ENCODE measurements around the gene LRTM2.

The LRTM2 gene

GRCh38 chr12:1864867-1865266 lies 44.5 kb downstream of the LRTM2 start:
- DNase-seq (ENCODE audit: low read depth), result no peak

GRCh38 chr12:1865284-1865866 lies 45.0 kb downstream of the LRTM2 start:
- peak; percentile 9 for DNase-seq (ENCODE audit: low read depth)

GRCh38 chr12:1869145-1869544 lies 48.8 kb downstream of the LRTM2 start:
- no peak for DNase-seq (ENCODE audit: low read depth)

GRCh38 chr12:1870086-1870485 lies 49.7 kb downstream of the LRTM2 start:
- DNase-seq (ENCODE audit: low read depth), result no peak

GRCh38 chr12:1870998-1871917 lies 50.9 kb downstream of the LRTM2 start:
- DNase-seq (ENCODE audit: low read depth), result no peak

- DNase-seq (ENCODE audit: low read depth), result no peak
These were observed 51.6 kb downstream of the LRTM2 start for GRCh38 chr12:1872001-1872400.

- DNase-seq (ENCODE audit: low read depth), result no peak
These were observed 52.1 kb downstream of the LRTM2 start for GRCh38 chr12:1872448-1872847.

GRCh38 chr12:1873531-1874510 lies 53.5 kb downstream of the LRTM2 start:
- DNase-seq (ENCODE audit: low read depth), result no peak

- DNase-seq (ENCODE audit: low read depth), result no peak
These were observed 55.2 kb downstream of the LRTM2 start for GRCh38 chr12:1875608-1876007.

- DNase-seq (ENCODE audit: low read depth), result no peak
These were observed 55.7 kb downstream of the LRTM2 start for GRCh38 chr12:1876086-1876485.

- no peak for DNase-seq (ENCODE audit: low read depth)
These were observed 57.0 kb downstream of the LRTM2 start for GRCh38 chr12:1877169-1877878.

- no peak for DNase-seq (ENCODE audit: low read depth)
These were observed 57.8 kb downstream of the LRTM2 start for GRCh38 chr12:1878214-1878613.

GRCh38 chr12:1878695-1879094 lies 58.3 kb downstream of the LRTM2 start:
- DNase-seq (ENCODE audit: low read depth), result no peak

- no peak for DNase-seq (ENCODE audit: low read depth)
These were observed 59.3 kb downstream of the LRTM2 start for GRCh38 chr12:1879633-1880032.

- no peak for DNase-seq (ENCODE audit: low read depth)
These were observed 59.9 kb downstream of the LRTM2 start for GRCh38 chr12:1880153-1880845.

- DNase-seq (ENCODE audit: low read depth), result no peak
These were observed 60.5 kb downstream of the LRTM2 start for GRCh38 chr12:1880876-1881275.

GRCh38 chr12:1881301-1881700 lies 60.9 kb downstream of the LRTM2 start:
- DNase-seq (ENCODE audit: low read depth), result no peak

- no peak for DNase-seq (ENCODE audit: low read depth)
These were observed 61.6 kb downstream of the LRTM2 start for GRCh38 chr12:1881936-1882335.

GRCh38 chr12:1882405-1882804 lies 62.0 kb downstream of the LRTM2 start:
- no peak for DNase-seq (ENCODE audit: low read depth)

- DNase-seq (ENCODE audit: low read depth), result no peak
These were observed 62.6 kb downstream of the LRTM2 start for GRCh38 chr12:1882850-1883470.

- DNase-seq (ENCODE audit: low read depth), result no peak
These were observed 63.1 kb downstream of the LRTM2 start for GRCh38 chr12:1883513-1883912.

Measured in amniotic epithelial cell (primary cell).